IMR-90 (cell line): ENCODE data around the gene ZMYND10. TPM values are rescaled to one million over a fixed set of nuclear protein-coding genes. Genes with fewer than 3 reads are reported as not detected.

Experiments
- ATAC-seq: fragments of 200-7000 bp; cut with Tn5 transposase; 2 replicates; pipeline ENCODE4 v1.9.1; 2020; ENCODE audit warnings: low read depth, mild to moderate bottlenecking, moderate library complexity
- BruUV-seq: library from RNA; stranded (reverse); fragments of 400-500 nt; replicated peaks from 2 replicates; lab custom pipeline; 2021; lab: Mats Ljungman, UMichigan
- CTCF ChIA-PET: fragments of 300-600 bp; formaldehyde crosslinking; extraction: SDS; loops from one replicate; lab custom pipeline; 2021; ENCODE audit warnings: antibody characterized with exemption; lab: Yijun Ruan, JAX
- POLR2A ChIA-PET: fragments of 300-600 bp; sonication (Branson Sonifier 250); formaldehyde crosslinking; loops from one replicate; lab custom pipeline; 2022; ENCODE audit warnings: antibody characterized with exemption; ENCODE audit not compliant: unreplicated experiment; lab: Charles Lee
- DNase-seq: peaks from one replicate; pipeline ENCODE4 v3.0.0; 2013
- H2AFZ ChIP-seq: replicated peaks from 2 replicates; pipeline ENCODE3; 2013; ENCODE audit warnings: low read length, mild to moderate bottlenecking; ENCODE audit not compliant: poor library complexity
- H2AK5ac ChIP-seq: 2 replicates; pipeline ENCODE4 v1.6.1; 2013; ENCODE audit warnings: low read depth, low read length, inconsistent platforms
- H2AK9ac ChIP-seq: replicated peaks from 2 replicates; pipeline ENCODE3; 2013; ENCODE audit warnings: mild to moderate bottlenecking, low read depth, low read length, moderate library complexity; ENCODE audit not compliant: poor library complexity
- H2BK120ac ChIP-seq: 2 replicates; pipeline ENCODE4 v1.6.1; 2013; ENCODE audit warnings: low read depth, low read length, inconsistent platforms
- H2BK15ac ChIP-seq: 3 replicates; pipeline ENCODE4 v1.6.1; 2013; ENCODE audit warnings: low read depth, low read length, inconsistent platforms
- H2BK20ac ChIP-seq: 2 replicates; pipeline ENCODE4 v1.6.1; 2013; ENCODE audit warnings: low read depth, mild to moderate bottlenecking, inconsistent platforms, low read length, moderate library complexity
- H2BK5ac ChIP-seq: 2 replicates; pipeline ENCODE4 v1.6.1; 2013; ENCODE audit warnings: mild to moderate bottlenecking, low read depth, low read length, inconsistent platforms; ENCODE audit not compliant: poor library complexity, severe bottlenecking
- H3K14ac ChIP-seq: replicated peaks from 2 replicates; pipeline ENCODE4 v1.6.1; 2013; ENCODE audit warnings: low read depth, low read length, inconsistent platforms
- H3K18ac ChIP-seq: 2 replicates; pipeline ENCODE4 v1.6.1; 2013; ENCODE audit warnings: low read depth, low read length, control low read depth
- H3K23ac ChIP-seq: 2 replicates; pipeline ENCODE4 v1.6.1; 2013; ENCODE audit warnings: low read depth, low read length, inconsistent platforms
- H3K27ac ChIP-seq: 2 replicates; pipeline ENCODE4 v1.5.1; 2013; ENCODE audit warnings: mild to moderate bottlenecking, control low read depth, low read length; ENCODE audit not compliant: insufficient read depth
- H3K27me3 ChIP-seq: 2 replicates; pipeline ENCODE4 v1.6.1; 2013; ENCODE audit warnings: low read length; ENCODE audit not compliant: control insufficient read depth, insufficient read depth
- H3K36me3 ChIP-seq: 2 replicates; pipeline ENCODE4 v1.6.1; 2013; ENCODE audit warnings: low read length, mixed read lengths; ENCODE audit not compliant: control insufficient read depth, insufficient read depth
- H3K4ac ChIP-seq: 2 replicates; pipeline ENCODE4 v1.6.1; 2013; ENCODE audit warnings: low read depth, low read length, inconsistent platforms
- H3K4me1 ChIP-seq: 2 replicates; pipeline ENCODE4 v1.6.1; 2013; ENCODE audit warnings: low read length, mixed read lengths; ENCODE audit not compliant: control insufficient read depth, insufficient read depth
- H3K4me2 ChIP-seq: 2 replicates; pipeline ENCODE4 v1.6.1; 2013; ENCODE audit warnings: low read depth, mild to moderate bottlenecking, control low read depth, low read length, moderate library complexity
- H3K4me3 ChIP-seq: 2 replicates; pipeline ENCODE4 v1.5.1; 2013; ENCODE audit warnings: low read depth, mild to moderate bottlenecking, control low read depth, low read length, moderate library complexity; ENCODE audit not compliant: insufficient read depth
- H3K56ac ChIP-seq: 2 replicates; pipeline ENCODE4 v1.6.1; 2013; ENCODE audit warnings: low read length, inconsistent platforms; ENCODE audit not compliant: insufficient read depth; ENCODE audit errors: extremely low read depth
- H3K79me1 ChIP-seq, 2 experiments: 2 replicates each; pipeline ENCODE4 v1.6.1; 2013; ENCODE audit warnings: low read length in 2 of 2, inconsistent platforms in 1 of 2, low read depth in 1 of 2
- H3K9ac ChIP-seq: 2 replicates; pipeline ENCODE4 v1.6.1; 2013; ENCODE audit warnings: low read depth, low read length, control low read depth
- H3K9me1 ChIP-seq: 2 replicates; pipeline ENCODE4 v1.6.1; 2013; ENCODE audit warnings: low read length, inconsistent platforms; ENCODE audit not compliant: insufficient read depth
- H3K9me3 ChIP-seq: 2 replicates; pipeline ENCODE4 v1.6.1; 2013; ENCODE audit warnings: low read length; ENCODE audit not compliant: control insufficient read depth, insufficient read depth
- H4K20me1 ChIP-seq: 2 replicates; pipeline ENCODE4 v1.6.1; 2013; ENCODE audit warnings: low read length, inconsistent platforms; ENCODE audit not compliant: insufficient read depth
- H4K5ac ChIP-seq: 2 replicates; pipeline ENCODE4 v1.6.1; 2013; ENCODE audit warnings: mild to moderate bottlenecking, low read depth, low read length, control low read depth
- H4K8ac ChIP-seq, 2 experiments: 2 replicates each; pipeline ENCODE4 v1.6.1; 2013; ENCODE audit warnings: low read depth in 2 of 2, low read length in 2 of 2, control low read depth in 1 of 2, inconsistent platforms in 1 of 2
- H4K91ac ChIP-seq: 2 replicates; pipeline ENCODE4 v1.6.1; 2013; ENCODE audit warnings: low read depth, low read length, inconsistent platforms; ENCODE audit not compliant: insufficient read depth
- BHLHE40 ChIP-seq: fragments of 150-350 bp; IDR thresholded peaks from 2 replicates; pipeline ENCODE4 v1.6.1; 2016; ENCODE audit warnings: mild to moderate bottlenecking, low read depth, low read length
- CEBPB ChIP-seq: IDR thresholded peaks from 2 replicates; pipeline ENCODE4 v1.6.1; 2012; ENCODE audit warnings: low read depth, low read length, improper control_type of control experiment
- CHD1 ChIP-seq: IDR thresholded peaks from 2 replicates; pipeline ENCODE4 v1.6.1; 2012; ENCODE audit warnings: low read depth, low read length, improper control_type of control experiment
- CTCF ChIP-seq: conservative IDR thresholded peaks from 2 replicates; pipeline ENCODE4 v1.5.1; 2012; ENCODE audit warnings: mild to moderate bottlenecking, low read depth, low read length, improper control_type of control experiment
- ELK1 ChIP-seq: fragments of 150-350 bp; IDR thresholded peaks from 2 replicates; pipeline ENCODE4 v1.6.1; 2016; ENCODE audit warnings: low read depth, mild to moderate bottlenecking, low read length, moderate library complexity, borderline replicate concordance
- FOS ChIP-seq: fragments of 150-350 bp; IDR thresholded peaks from 2 replicates; pipeline ENCODE4 v1.6.1; 2016; ENCODE audit warnings: low read depth, low read length
- MAFK ChIP-seq: IDR thresholded peaks from 2 replicates; pipeline ENCODE4 v1.6.1; 2012; ENCODE audit warnings: low read depth, low read length, improper control_type of control experiment
- MAZ ChIP-seq: IDR thresholded peaks from 2 replicates; pipeline ENCODE4 v1.6.1; 2012; ENCODE audit warnings: low read depth, mild to moderate bottlenecking, low read length, improper control_type of control experiment, moderate library complexity, borderline replicate concordance
- NFE2L2 ChIP-seq: fragments of 150-350 bp; IDR thresholded peaks from 2 replicates; pipeline ENCODE4 v1.6.1; 2016; ENCODE audit warnings: low read depth, mild to moderate bottlenecking, low read length
- POLR2A ChIP-seq: IDR thresholded peaks from 2 replicates; pipeline ENCODE4 v1.6.1; 2012; ENCODE audit warnings: mild to moderate bottlenecking, low read depth, low read length
- RAD21 ChIP-seq: IDR thresholded peaks from 2 replicates; pipeline ENCODE4 v1.6.1; 2012; ENCODE audit warnings: low read length, improper control_type of control experiment
- RCOR1 ChIP-seq: IDR thresholded peaks from 2 replicates; pipeline ENCODE4 v1.6.1; 2012; ENCODE audit warnings: mild to moderate bottlenecking, low read length, improper control_type of control experiment; ENCODE audit not compliant: insufficient replicate concordance
- RFX5 ChIP-seq: IDR thresholded peaks from 2 replicates; pipeline ENCODE4 v1.8.0; 2012; ENCODE audit warnings: low read depth, mild to moderate bottlenecking, low read length, moderate library complexity
- SMC3 ChIP-seq: fragments of 150-350 bp; IDR thresholded peaks from 2 replicates; pipeline ENCODE4 v1.6.1; 2016; ENCODE audit warnings: low read depth, mild to moderate bottlenecking, antibody characterized with exemption, low read length, moderate library complexity
- WGBS, 2 experiments: methylation state at CpG; one replicate each; pipeline versions ENCODE4 v1.1.5 to v1.1.7; 2013; ENCODE audit warnings: missing lambda C conversion rate in 2 of 2; ENCODE audit not compliant: insufficient read length in 1 of 2; ENCODE audit errors: extremely low coverage in 2 of 2; 5-methylcytosine and 5-hydroxymethylcytosine counted together
- dilution Hi-C: fragments of 300-500 bp; cut with HindIII; formaldehyde crosslinking; loops from one replicate; pipeline ENCODE4 v1.14.3; 2018; ENCODE audit warnings: low sequenced_read_pairs; ENCODE audit not compliant: unreplicated experiment
- in situ Hi-C: fragments of 300-500 bp; cut with MboI; formaldehyde crosslinking; loops from 3 replicates; pipeline ENCODE4 v1.14.3; 2019; ENCODE audit warnings: low sequenced_read_pairs, inconsistent platforms, mixed read lengths
- intact Hi-C: fragments of 100-400 bp; cut with micrococcal nuclease; formaldehyde crosslinking; loops from 2 replicates; pipeline ENCODE4 v1.10.0; 2022
- polyA plus RNA-seq, 3 experiments: library from polyadenylated mRNA; depleted of rRNA; stranded (reverse); fragments of >200 nt; gene quantifications; 2 replicates each; pipeline ENCODE4 v1.2.3, GENCODE V29; 2012; ENCODE audit warnings: low replicate concordance in 1 of 3
- total RNA-seq: library from RNA; depleted of rRNA; stranded (reverse); fragments of >200 nt; gene quantifications from 2 replicates; pipeline ENCODE4 v1.2.3, GENCODE V29; 2012

Gene ZMYND10
- total and polyA plus RNA-seq, 2 of the 4 experiments (the other 2 are of a cell fraction): 1.1 to 1.4 TPM

GRCh38 chr3:50292159-50293078 is 53.1 kb downstream of the ZMYND10 start, which contains the start of gene IFRD2:
IFRD2 (minus strand) TSS chr3:50292429; CDS start chr3:50292274, 155 bp downstream.
- no TSS peak for BruUV-seq
- POLR2A ChIA-PET: interaction anchor here (1.1 kb wide), 1 partner anchor 45 kb away, joined by 3 read pairs; no protein-coding TSS in a partner anchor
- in situ Hi-C loops: no loop called here
- TF ChIP-seq MAZ: peak; percentile 87
- TF ChIP-seq CHD1: no peak
- TF ChIP-seq CTCF: no peak
- no peak for TF ChIP-seq ELK1
- no peak for TF ChIP-seq RFX5
- no peak for TF ChIP-seq CEBPB
- 0 out of 2 replicates have a peak, but pooled peaks have one; percentile 5 for TF ChIP-seq FOS
- no peak for TF ChIP-seq NFE2L2
- no peak for TF ChIP-seq RCOR1
- TF ChIP-seq POLR2A: peak; percentile 72; the same call in 1 of the 2 replicates
- TF ChIP-seq MAFK: no peak
- no peak for TF ChIP-seq RAD21
- TF ChIP-seq BHLHE40: peak; percentile 45; the same call in 1 of the 2 replicates
- no peak for TF ChIP-seq SMC3

More at GRCh38 chr3:50292159-50293078, 53.1 kb downstream of the ZMYND10 start, which contains the start of gene IFRD2:
- Histone ChIP-seq H2BK5ac (peak within 1 kb of the TSS; percentile 55), H3K56ac (peak within 1 kb of the TSS; percentile 82), H2AK9ac (peak within 1 kb of the TSS; percentile 100), H2AFZ (peak within 1 kb of the TSS; percentile 96), H4K5ac (peak within 1 kb of the TSS; percentile 90), H3K79me1 (peaks cover 14 to 31% of the 10 kb centered on the region in 2 experiments), H4K20me1 (no peaks in the 10 kb centered on the region), H3K9me3 (no peaks in the 10 kb centered on the region), H3K4me3 (peak within 1 kb of the TSS; percentile 68), H2BK120ac (peak within 1 kb of the TSS; percentile 28; the same call in 1 of the 2 replicates), H2AK5ac (peak within 1 kb of the TSS; percentile 99), H3K36me3 (peaks cover 25% of the 10 kb centered on the region), H3K4ac (peak within 1 kb of the TSS; percentile 93), H3K27ac (peak within 1 kb of the TSS; percentile 49), H3K27me3 (no peaks in the 10 kb centered on the region), H3K4me2 (peak within 1 kb of the TSS; percentile 97), H4K91ac (peak within 1 kb of the TSS; percentile 90), H2BK20ac (no peak within 1 kb of the TSS), H3K18ac (0 out of 2 replicates have a peak within 1 kb of the TSS, but pooled peaks have one; percentile 8), H3K9me1 (no peaks in the 10 kb centered on the region; the same call in 1 of the 2 replicates), H2BK15ac (0 out of 3 replicates have a peak within 1 kb of the TSS, but pooled peaks have one; percentile 43), H4K8ac (peak within 1 kb of the TSS; percentile 86 to 99), H3K14ac (peak within 1 kb of the TSS; percentile 86), H3K23ac (peak within 1 kb of the TSS; percentile 88; the same call in 1 of the 2 replicates), H3K4me1 (peaks cover 8% of the 10 kb centered on the region), H3K9ac (peak within 1 kb of the TSS; percentile 83)
- CTCF ChIA-PET: interaction anchor here (0.6 kb wide), 1 partner anchor 1248 kb away, joined by 3 read pairs; no protein-coding TSS in a partner anchor
- dilution Hi-C loops (no loop called here), intact Hi-C loops (no loop called here)
- peak; percentile 98 for ATAC-seq
- WGBS, 2 experiments: 2% methylated on average over 33 of the region's 67 CpGs; no CpG with 5 or more reads in 1 of the 2 experiments
- peak; percentile 97 for DNase-seq
